ENCODE measurements around the gene ADGRL3. TPM values are rescaled to one million over a fixed set of nuclear protein-coding genes. Genes with fewer than 3 reads are reported as not detected.

Gene ADGRL3
- total RNA-seq, 2 donors from 2014 or later = not detected

DNA sequence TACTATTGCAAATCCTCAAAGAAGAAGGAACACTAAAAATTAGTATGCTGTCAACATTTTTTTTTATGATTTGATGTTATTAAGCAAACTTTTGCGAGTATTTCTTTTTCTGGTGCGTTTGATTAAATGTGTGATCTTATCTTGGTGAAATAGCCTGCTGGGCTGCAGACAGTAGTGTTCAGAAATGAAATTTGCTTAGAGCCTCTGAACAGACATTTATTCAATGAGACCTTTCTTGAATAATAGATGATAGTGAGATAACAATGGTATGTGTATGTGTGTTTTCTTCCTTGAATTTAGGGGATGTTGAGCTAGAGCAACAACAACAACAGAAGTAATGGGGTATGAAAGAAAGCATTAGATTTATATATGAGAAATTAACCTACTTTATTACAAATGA is 12.7 kb downstream of the ADGRL3 start:
- no peak for DNase-seq
- Mint-ChIP-seq H3K27ac (no peak overlapping the region), H3K9me3 (peaks cover 0 to 3% of the 10 kb centered on the region in 2 donors), H3K4me3 (no peak overlapping the region), H3K4me1 (ENCODE audit: low read depth) (no peaks in the 10 kb centered on the region), H3K27me3 (ENCODE audit: low read depth) (no peaks in the 10 kb centered on the region), H3K36me3 (ENCODE audit: insufficient read depth in 2 of 2) (no peaks in the 10 kb centered on the region)
- no peak for ATAC-seq (replicated peaks in 1 of 2)

DNA sequence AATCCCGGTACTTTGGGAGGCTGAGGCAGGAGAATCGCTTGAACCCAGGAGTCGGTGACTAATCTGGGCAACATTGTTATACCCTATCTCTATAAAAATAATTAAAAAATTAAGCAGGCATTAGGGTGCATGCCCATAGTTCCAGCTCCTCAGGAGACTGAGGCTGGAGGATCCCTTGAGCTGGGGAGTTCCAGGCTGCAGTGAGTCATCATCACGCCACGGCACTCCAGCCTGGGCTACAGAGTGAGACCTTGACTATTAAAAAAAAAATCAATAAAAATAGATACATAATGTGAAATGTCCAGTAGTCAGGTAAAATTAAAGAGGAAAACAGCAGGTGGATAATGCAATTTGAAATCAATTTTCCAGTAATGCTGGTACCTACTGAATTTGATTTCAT is 14.6 kb downstream of the ADGRL3 start:
- DNase-seq (no peak), ATAC-seq (replicated peaks in 1 of 2) (no peak)
- H3K27ac Mint-ChIP-seq = no peak overlapping the region
- no peak overlapping the region for H3K4me3 Mint-ChIP-seq
- no peaks in the 10 kb centered on the region for H3K4me1 Mint-ChIP-seq (ENCODE audit: low read depth)
- H3K9me3 Mint-ChIP-seq = peaks cover 0 to 3% of the 10 kb centered on the region in 2 donors
- H3K36me3 Mint-ChIP-seq (ENCODE audit: insufficient read depth in 2 of 2) = no peaks in the 10 kb centered on the region
- no peaks in the 10 kb centered on the region for H3K27me3 Mint-ChIP-seq (ENCODE audit: low read depth)

DNA sequence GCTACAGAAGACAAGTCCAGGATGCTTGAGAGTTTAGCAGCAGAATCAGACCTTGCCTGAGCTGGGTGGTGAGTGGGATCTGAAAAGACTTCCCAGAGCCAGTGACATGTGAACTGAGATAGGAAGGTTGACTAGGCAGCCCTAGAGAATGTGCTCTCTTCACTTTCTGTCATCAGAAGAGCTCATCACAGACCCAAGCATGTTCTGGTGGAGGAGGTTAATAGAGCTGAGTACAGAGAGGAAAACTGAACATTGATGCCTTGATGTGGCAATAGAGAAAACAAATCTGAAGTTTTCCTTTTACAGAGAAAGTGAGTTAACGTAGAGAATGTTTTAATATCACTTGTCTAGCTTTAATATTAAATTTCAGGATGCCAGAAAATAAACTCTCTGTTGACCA is 17.1 kb downstream of the ADGRL3 start:
- Mint-ChIP-seq H3K27ac (no peak overlapping the region), H3K27me3 (ENCODE audit: low read depth) (no peaks in the 10 kb centered on the region), H3K36me3 (ENCODE audit: insufficient read depth in 2 of 2) (no peaks in the 10 kb centered on the region), H3K4me3 (no peak overlapping the region), H3K9me3 (peaks cover 0 to 2% of the 10 kb centered on the region in 2 donors), H3K4me1 (ENCODE audit: low read depth) (no peaks in the 10 kb centered on the region)
- DNase-seq (no peak), ATAC-seq (replicated peaks in 1 of 2) (no peak)

DNA sequence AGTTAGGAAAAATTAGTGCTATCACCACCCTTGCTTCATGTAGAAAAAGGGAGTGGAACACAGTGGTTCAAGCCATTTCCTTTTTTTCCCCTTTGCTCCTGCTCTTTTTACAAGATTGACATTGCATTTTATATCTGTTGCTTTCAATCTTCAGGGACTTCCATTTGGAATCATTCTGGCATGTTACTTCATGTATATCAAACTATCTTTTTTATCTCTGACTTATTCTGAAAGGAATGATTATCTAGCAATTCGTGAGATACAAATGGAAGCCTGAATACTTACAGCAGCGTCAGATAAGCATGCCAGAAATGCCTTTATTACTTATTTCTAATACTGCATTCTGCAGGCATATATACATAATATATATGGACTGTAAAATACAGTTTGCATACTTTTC is 20.4 kb downstream of the ADGRL3 start:
- H3K4me1 Mint-ChIP-seq (ENCODE audit: low read depth) = no peaks in the 10 kb centered on the region
- no peak overlapping the region for H3K27ac Mint-ChIP-seq
- no peaks in the 10 kb centered on the region for H3K36me3 Mint-ChIP-seq (ENCODE audit: insufficient read depth in 2 of 2)
- ATAC-seq (replicated peaks in 1 of 2) (no peak), DNase-seq (no peak)
- H3K27me3 Mint-ChIP-seq (ENCODE audit: low read depth) = no peaks in the 10 kb centered on the region
- peaks cover under 1 to 4% of the 10 kb centered on the region in 2 donors for H3K9me3 Mint-ChIP-seq
- no peak overlapping the region for H3K4me3 Mint-ChIP-seq

DNA sequence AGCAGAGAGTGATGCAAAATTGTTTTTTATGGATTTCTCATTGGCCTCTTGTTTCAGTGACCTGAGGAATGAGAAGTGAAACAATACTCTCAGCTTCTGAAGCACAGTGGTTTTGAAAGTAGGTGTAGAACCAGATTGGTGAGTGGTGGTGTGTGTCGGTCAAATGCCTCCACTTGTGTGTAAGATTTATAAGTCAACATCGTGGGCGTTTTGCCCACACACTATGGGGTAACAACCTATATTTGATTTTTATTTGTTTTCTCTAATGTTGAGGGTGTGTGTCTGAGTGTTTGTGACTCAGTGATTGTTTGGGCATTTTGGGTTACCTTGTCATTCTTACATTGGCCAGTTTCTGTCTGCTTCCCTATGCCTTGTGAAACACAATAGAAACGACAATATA is 23.3 kb downstream of the ADGRL3 start:
- Mint-ChIP-seq H3K27ac (no peak overlapping the region), H3K27me3 (ENCODE audit: low read depth) (no peaks in the 10 kb centered on the region), H3K36me3 (ENCODE audit: insufficient read depth in 2 of 2) (no peaks in the 10 kb centered on the region), H3K9me3 (peaks cover 2 to 4% of the 10 kb centered on the region in 2 donors), H3K4me1 (ENCODE audit: low read depth) (no peaks in the 10 kb centered on the region), H3K4me3 (no peak overlapping the region)
- ATAC-seq (replicated peaks in 1 of 2) (no peak), DNase-seq (no peak)

DNA sequence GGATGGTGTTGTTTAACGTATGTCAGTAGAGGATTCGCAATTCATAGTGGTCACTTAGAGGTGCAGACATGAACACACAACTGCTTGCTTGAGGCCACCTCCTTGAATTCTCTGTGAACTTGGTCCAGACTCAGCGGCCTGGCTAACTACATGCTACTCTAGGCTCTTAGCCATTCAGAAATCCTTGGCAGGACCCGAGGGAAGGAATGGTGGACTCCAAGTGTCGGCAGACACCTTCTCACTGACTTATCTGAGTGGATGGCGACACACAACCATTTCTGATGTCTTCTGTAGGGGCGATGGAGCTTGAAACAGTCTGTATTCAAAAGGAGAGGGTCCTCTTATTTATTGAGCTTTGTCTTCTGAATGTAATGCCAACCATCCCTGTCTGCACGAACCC is 24.4 kb downstream of the ADGRL3 start:
- H3K4me3 Mint-ChIP-seq = no peak overlapping the region
- no peaks in the 10 kb centered on the region for H3K36me3 Mint-ChIP-seq (ENCODE audit: insufficient read depth in 2 of 2)
- H3K27me3 Mint-ChIP-seq (ENCODE audit: low read depth) = no peaks in the 10 kb centered on the region

DNA sequence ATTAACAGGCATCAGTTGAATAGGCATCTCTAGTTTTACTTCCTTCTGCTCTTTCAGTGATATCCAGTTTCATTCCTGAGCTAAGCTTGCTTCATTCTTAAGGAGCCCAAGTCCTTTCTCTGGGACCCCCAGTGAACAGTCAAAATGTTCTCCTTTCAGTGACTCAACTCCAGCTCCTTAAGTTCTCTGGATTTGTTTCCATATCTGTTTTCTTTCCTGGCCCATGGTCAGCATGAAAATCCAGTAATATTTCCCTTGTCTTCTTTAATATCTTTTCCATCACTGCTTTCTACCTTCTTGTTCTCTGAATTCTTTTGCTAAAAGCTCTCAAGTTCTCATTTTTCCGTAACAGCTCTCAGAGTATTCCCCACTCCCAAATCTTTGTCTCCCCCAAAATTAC is 25.5 kb downstream of the ADGRL3 start:
- ATAC-seq (replicated peaks in 1 of 2) = no peak
- Mint-ChIP-seq H3K27me3 (ENCODE audit: low read depth) (no peaks in the 10 kb centered on the region), H3K27ac (no peak overlapping the region), H3K36me3 (ENCODE audit: insufficient read depth in 2 of 2) (no peaks in the 10 kb centered on the region), H3K4me3 (no peak overlapping the region), H3K4me1 (ENCODE audit: low read depth) (no peaks in the 10 kb centered on the region), H3K9me3 (peaks cover 2 to 4% of the 10 kb centered on the region in 2 donors)
- no peak for DNase-seq

More for the DNA sequence above, 24.4 kb downstream of the ADGRL3 start:
- peaks cover 2 to 4% of the 10 kb centered on the region in 2 donors for H3K9me3 Mint-ChIP-seq
- no peak for ATAC-seq (replicated peaks in 1 of 2)
- no peaks in the 10 kb centered on the region for H3K4me1 Mint-ChIP-seq (ENCODE audit: low read depth)
- DNase-seq = no peak
- H3K27ac Mint-ChIP-seq = no peak overlapping the region

DNA sequence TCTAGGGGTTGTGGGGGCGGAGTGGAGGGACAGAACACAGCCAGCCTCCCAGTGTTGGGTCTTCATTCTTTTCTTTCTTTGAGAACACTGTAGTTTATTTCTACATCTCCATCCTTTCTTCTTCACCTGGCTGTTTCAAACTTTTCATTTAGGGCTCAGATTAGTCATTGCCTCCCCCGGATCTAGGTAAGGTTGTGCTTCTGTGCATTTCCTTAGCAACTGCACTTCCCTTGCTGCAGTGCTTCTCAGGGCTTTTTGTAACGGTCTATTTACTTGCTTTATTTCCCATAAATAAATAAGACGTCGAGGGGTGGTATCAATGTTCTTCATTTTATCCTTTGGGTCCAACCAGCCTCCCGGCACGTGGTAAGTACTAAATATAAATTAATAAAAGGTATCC is 31.3 kb downstream of the ADGRL3 start:
- Mint-ChIP-seq H3K27me3 (ENCODE audit: low read depth) (no peaks in the 10 kb centered on the region), H3K4me1 (ENCODE audit: low read depth) (no peaks in the 10 kb centered on the region), H3K9me3 (peaks cover 6 to 10% of the 10 kb centered on the region in 2 donors), H3K27ac (no peak overlapping the region), H3K36me3 (ENCODE audit: insufficient read depth in 2 of 2) (no peaks in the 10 kb centered on the region), H3K4me3 (no peak overlapping the region)
- ATAC-seq (replicated peaks in 1 of 2) (no peak), DNase-seq (no peak)

DNA sequence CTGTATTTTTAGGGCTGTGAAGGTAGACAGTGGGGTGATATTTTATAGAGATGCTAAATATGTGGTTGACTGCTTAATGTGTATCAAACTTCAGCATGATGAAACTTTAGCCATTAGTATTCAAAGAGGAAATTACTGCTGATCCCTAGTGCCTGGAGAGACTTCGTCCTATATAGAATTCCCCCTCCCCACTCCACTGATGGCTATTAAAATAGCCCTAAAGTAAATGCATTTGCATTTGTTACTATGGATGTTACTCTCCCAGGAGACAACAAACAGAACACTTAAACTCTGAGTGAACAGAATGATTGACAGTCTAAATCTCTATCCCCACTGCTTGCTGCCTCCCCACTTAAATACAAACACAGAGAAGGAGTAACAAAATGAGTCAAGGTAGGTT is 39.1 kb downstream of the ADGRL3 start:
- DNase-seq = no peak
- peaks cover 2 to 6% of the 10 kb centered on the region in 2 donors for H3K9me3 Mint-ChIP-seq
- H3K27me3 Mint-ChIP-seq (ENCODE audit: low read depth) = no peaks in the 10 kb centered on the region
- H3K27ac Mint-ChIP-seq = no peak overlapping the region
- H3K36me3 Mint-ChIP-seq (ENCODE audit: insufficient read depth in 2 of 2) = no peaks in the 10 kb centered on the region
- no peaks in the 10 kb centered on the region for H3K4me1 Mint-ChIP-seq (ENCODE audit: low read depth)
- no peak overlapping the region for H3K4me3 Mint-ChIP-seq
- no peak for ATAC-seq (replicated peaks in 1 of 2)

DNA sequence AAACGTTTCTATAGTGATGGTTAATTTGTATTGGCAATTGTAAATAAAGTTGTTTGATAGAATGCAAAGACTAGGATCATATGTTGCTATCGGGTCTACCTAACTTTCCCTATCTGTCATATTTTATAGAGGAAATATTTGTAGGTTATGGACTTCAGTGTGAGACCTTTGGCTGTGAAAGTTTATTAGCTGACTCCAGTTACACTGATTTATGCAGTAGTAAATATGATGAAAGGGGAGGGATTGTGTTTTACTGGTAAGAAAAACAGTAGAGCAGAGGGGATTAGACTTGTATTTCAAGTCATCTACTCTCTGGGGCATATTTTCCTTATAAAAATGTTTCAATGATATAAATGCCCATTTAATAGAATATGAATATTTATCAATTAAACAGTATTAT is 43.8 kb downstream of the ADGRL3 start:
- no peak overlapping the region for H3K4me3 Mint-ChIP-seq
- ATAC-seq (replicated peaks in 1 of 2) (no peak), DNase-seq (no peak)
- no peak overlapping the region for H3K27ac Mint-ChIP-seq
- no peaks in the 10 kb centered on the region for H3K27me3 Mint-ChIP-seq (ENCODE audit: low read depth)
- H3K36me3 Mint-ChIP-seq (ENCODE audit: insufficient read depth in 2 of 2) = peaks cover 0 to 1% of the 10 kb centered on the region in 2 donors
- no peaks in the 10 kb centered on the region for H3K4me1 Mint-ChIP-seq (ENCODE audit: low read depth)
- peaks cover 2 to 5% of the 10 kb centered on the region in 2 donors for H3K9me3 Mint-ChIP-seq

DNA sequence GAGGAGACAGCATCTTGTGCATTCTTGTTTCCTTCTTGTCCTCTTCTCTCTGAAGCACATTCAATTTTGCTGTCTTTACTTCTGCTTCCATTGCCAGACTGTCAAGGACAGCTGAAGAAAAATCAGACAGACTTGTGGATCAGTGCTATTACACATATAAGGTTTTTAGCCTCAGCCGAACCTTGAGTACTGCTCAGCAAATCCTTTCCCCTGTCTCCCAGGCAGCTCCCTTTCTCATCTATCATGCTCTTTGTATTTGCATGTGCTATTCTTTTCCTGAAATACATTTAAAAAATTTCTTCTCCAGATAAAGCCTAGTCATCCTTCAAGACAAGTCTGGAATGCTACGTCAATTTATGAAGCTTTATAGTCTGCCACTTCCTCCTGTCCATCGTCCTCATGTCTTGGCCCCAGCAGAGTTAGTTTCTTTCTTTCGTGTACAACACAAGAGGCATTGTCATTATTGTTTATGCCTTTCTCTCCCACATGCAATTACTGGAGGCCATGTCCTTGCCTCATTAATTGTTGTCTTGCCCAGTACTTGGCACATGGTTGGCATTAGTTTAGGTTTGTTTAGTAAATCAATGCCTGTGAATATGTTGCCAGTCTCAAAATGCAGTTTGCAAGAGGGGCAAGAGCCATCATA is 45.1 kb downstream of the ADGRL3 start:
- ATAC-seq (replicated peaks in 1 of 2) (no peak), DNase-seq (no peak)
- no peak overlapping the region for H3K27ac Mint-ChIP-seq
- H3K9me3 Mint-ChIP-seq = peaks cover 0 to 9% of the 10 kb centered on the region in 2 donors
- peaks cover 0 to 1% of the 10 kb centered on the region in 2 donors for H3K36me3 Mint-ChIP-seq (ENCODE audit: insufficient read depth in 2 of 2)
- H3K27me3 Mint-ChIP-seq (ENCODE audit: low read depth) = no peaks in the 10 kb centered on the region
- H3K4me3 Mint-ChIP-seq = no peak overlapping the region
- no peaks in the 10 kb centered on the region for H3K4me1 Mint-ChIP-seq (ENCODE audit: low read depth)

DNA sequence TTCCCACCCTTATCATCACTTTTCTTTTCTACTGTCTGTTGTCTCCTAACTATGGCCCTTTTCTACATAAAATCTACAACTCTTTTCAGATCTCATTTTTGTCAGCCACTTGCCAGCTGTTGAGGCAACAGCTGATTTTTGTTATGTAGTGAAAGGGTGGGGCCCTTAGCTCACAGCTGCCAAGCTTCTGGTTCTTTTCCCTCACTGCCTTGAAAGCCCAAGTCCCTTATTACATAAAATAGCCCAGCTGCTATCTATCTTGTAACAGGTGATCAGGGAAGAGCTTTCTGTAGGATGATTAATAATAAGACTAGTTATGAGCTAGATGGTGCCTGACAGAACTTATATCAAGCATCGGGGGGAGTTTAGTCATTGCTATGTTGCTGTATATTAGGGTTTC is 45.9 kb downstream of the ADGRL3 start:
- no peaks in the 10 kb centered on the region for H3K4me1 Mint-ChIP-seq (ENCODE audit: low read depth)
- peaks cover 0 to 1% of the 10 kb centered on the region in 2 donors for H3K36me3 Mint-ChIP-seq (ENCODE audit: insufficient read depth in 2 of 2)
- DNase-seq (no peak), ATAC-seq (replicated peaks in 1 of 2) (no peak)
- H3K27ac Mint-ChIP-seq = no peak overlapping the region
- no peaks in the 10 kb centered on the region for H3K27me3 Mint-ChIP-seq (ENCODE audit: low read depth)
- H3K4me3 Mint-ChIP-seq = no peak overlapping the region
- peaks cover 0 to 9% of the 10 kb centered on the region in 2 donors for H3K9me3 Mint-ChIP-seq

DNA sequence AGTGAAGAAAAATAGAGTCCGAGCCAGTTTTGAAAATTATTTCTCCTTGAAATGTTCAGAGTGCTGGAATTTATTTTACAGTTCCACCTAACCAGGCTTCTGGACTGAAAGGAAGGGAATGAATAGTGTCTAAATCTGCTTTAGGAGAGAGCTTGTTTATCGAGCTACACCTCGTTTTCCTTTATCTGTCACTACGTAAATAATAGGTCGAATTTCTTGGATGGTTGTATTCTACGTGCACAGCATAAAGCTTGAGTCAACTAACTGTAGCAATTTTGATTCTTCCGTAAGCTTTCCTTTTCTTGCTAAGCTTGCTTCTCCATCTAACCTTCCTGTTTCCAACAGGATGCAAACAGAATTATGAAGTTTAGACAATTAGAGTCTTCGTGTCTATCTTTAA is 48.6 kb downstream of the ADGRL3 start:
- DNase-seq = no peak
- no peaks in the 10 kb centered on the region for H3K4me1 Mint-ChIP-seq (ENCODE audit: low read depth)
- no peak for ATAC-seq (replicated peaks in 1 of 2)
- H3K4me3 Mint-ChIP-seq = no peak overlapping the region
- H3K9me3 Mint-ChIP-seq = peaks cover 0 to 9% of the 10 kb centered on the region in 2 donors
- no peaks in the 10 kb centered on the region for H3K27me3 Mint-ChIP-seq (ENCODE audit: low read depth)
- peaks cover 0 to 1% of the 10 kb centered on the region in 2 donors for H3K36me3 Mint-ChIP-seq (ENCODE audit: insufficient read depth in 2 of 2)
- H3K27ac Mint-ChIP-seq = no peak overlapping the region

DNA sequence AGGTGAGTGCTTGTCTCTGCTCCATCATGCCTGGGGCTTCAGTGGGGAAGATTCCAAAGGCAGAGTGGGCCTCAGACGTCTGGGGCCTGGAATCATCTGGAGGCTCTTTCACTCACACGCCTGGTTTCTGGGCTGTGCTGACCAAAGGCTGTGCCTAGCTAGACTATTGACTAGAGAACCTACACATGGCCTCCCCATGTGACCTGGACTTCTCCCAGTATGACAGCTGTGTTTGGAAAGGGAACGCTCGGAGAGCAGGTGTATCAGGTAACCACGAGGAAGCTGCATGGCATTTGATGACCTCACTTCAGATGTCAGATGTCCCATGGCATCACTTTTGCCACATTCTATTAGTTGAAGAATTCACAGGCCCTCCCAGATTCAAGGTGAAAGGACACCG is 51.0 kb downstream of the ADGRL3 start:
- Mint-ChIP-seq H3K27ac (no peak overlapping the region), H3K4me1 (ENCODE audit: low read depth) (no peaks in the 10 kb centered on the region), H3K27me3 (ENCODE audit: low read depth) (no peaks in the 10 kb centered on the region), H3K4me3 (no peak overlapping the region), H3K36me3 (ENCODE audit: insufficient read depth in 2 of 2) (no peaks in the 10 kb centered on the region), H3K9me3 (peaks cover 2 to 5% of the 10 kb centered on the region in 2 donors)
- ATAC-seq (replicated peaks in 1 of 2) (no peak), DNase-seq (no peak)
